WTC11 (cell line): Measurements from ENCODE around the gene THSD8. TPM values are rescaled to one million over a fixed set of nuclear protein-coding genes. Genes with fewer than 3 reads are reported as not detected.

Source experiments
- ATAC-seq: fragments of 200-7000 bp; cut with Tn5 transposase; 2 replicates; pipeline ENCODE4 v1.10.0; 2021; ENCODE audit warnings: mild to moderate bottlenecking, moderate library complexity
- CTCF ChIA-PET: fragments of 300-600 bp; sonication (Branson Sonifier 250); formaldehyde crosslinking; loops from one replicate; lab custom pipeline; 2021; ENCODE audit warnings: antibody characterized with exemption; lab: Charles Lee
- POLR2A ChIA-PET: fragments of 350-600 bp; sonication (Branson Sonifier 250); formaldehyde crosslinking; loops from one replicate; lab custom pipeline; 2021; ENCODE audit warnings: antibody characterized with exemption; lab: Charles Lee
- DNase-seq: peaks from one replicate; pipeline ENCODE4 v3.0.0; 2021; ENCODE audit warnings: low spot score
- H3K27ac Mint-ChIP-seq: 2 replicates; pipeline ENCODE4 v1.8.0; 2021; ENCODE audit warnings: mixed read lengths
- H3K27me3 Mint-ChIP-seq: 2 replicates; pipeline ENCODE4 v1.8.0; 2021; ENCODE audit warnings: low read depth, mild to moderate bottlenecking, moderate library complexity, mixed read lengths
- H3K36me3 Mint-ChIP-seq: 2 replicates; pipeline ENCODE4 v1.8.0; 2021; ENCODE audit warnings: mixed read lengths
- H3K4me1 Mint-ChIP-seq: 2 replicates; pipeline ENCODE4 v1.8.0; 2022; ENCODE audit warnings: mixed read lengths
- H3K4me3 Mint-ChIP-seq: 2 replicates; pipeline ENCODE4 v1.8.0; 2021; ENCODE audit warnings: mild to moderate bottlenecking, moderate library complexity, mixed read lengths
- H3K9me3 Mint-ChIP-seq: 2 replicates; pipeline ENCODE4 v1.8.0; 2021; ENCODE audit warnings: mixed read lengths
- AFF4 ChIP-seq: sonication (generic); formaldehyde crosslinking; IDR thresholded peaks from 2 replicates; pipeline ENCODE4 v1.8.1; 2023; ENCODE audit warnings: mild to moderate bottlenecking, missing genetic modification reagents, borderline replicate concordance
- ATF3 ChIP-seq: sonication (generic); formaldehyde crosslinking; conservative IDR thresholded peaks from 2 replicates; pipeline ENCODE4 v1.8.1; 2022; ENCODE audit warnings: mild to moderate bottlenecking, missing genetic modification reagents
- CTCF ChIP-seq: fragments of 200-600 bp; IDR thresholded peaks from 2 replicates; pipeline ENCODE4 v1.8.0; 2022; ENCODE audit warnings: antibody characterized with exemption
- EMX1 ChIP-seq: fragments of 250-450 bp; sonication (Bioruptor Pico); IDR thresholded peaks from 2 replicates; pipeline ENCODE4 v1.8.0; 2021; ENCODE audit warnings: mild to moderate bottlenecking
- ERG ChIP-seq: fragments of 250-450 bp; sonication (Bioruptor Pico); IDR thresholded peaks from 2 replicates; pipeline ENCODE4 v1.8.0; 2021; ENCODE audit warnings: mild to moderate bottlenecking
- ETV6 ChIP-seq: sonication (generic); formaldehyde crosslinking; IDR thresholded peaks from 2 replicates; pipeline ENCODE4 v1.8.1; 2022; ENCODE audit warnings: mild to moderate bottlenecking, missing genetic modification reagents
- FOXP1 ChIP-seq: sonication (generic); formaldehyde crosslinking; IDR thresholded peaks from 2 replicates; pipeline ENCODE4 v1.8.0; 2022; ENCODE audit warnings: missing genetic modification reagents, mild to moderate bottlenecking, moderate library complexity, borderline replicate concordance
- FOXP4 ChIP-seq: sonication (generic); formaldehyde crosslinking; IDR thresholded peaks from 2 replicates; pipeline ENCODE4 v1.8.0; 2022; ENCODE audit warnings: mild to moderate bottlenecking, missing genetic modification reagents
- GRHL2 ChIP-seq: fragments of 250-450 bp; sonication (Bioruptor Pico); IDR thresholded peaks from 2 replicates; pipeline ENCODE4 v1.8.0; 2022; ENCODE audit warnings: mild to moderate bottlenecking, moderate library complexity; ENCODE audit not compliant: insufficient replicate concordance, severe bottlenecking
- GTF2I ChIP-seq: fragments of 250-450 bp; sonication (Bioruptor Pico); conservative IDR thresholded peaks from 2 replicates; pipeline ENCODE4 v1.4.0; 2021; ENCODE audit warnings: mild to moderate bottlenecking
- HMGA2 ChIP-seq: fragments of 250-450 bp; sonication (Bioruptor Pico); IDR thresholded peaks from 2 replicates; pipeline ENCODE4 v1.4.0; 2021; ENCODE audit warnings: mild to moderate bottlenecking, moderate library complexity
- IRF2 ChIP-seq: sonication (generic); formaldehyde crosslinking; IDR thresholded peaks from 2 replicates; pipeline ENCODE4 v1.8.0; 2022; ENCODE audit warnings: low read depth, missing genetic modification reagents, borderline replicate concordance
- NFYB ChIP-seq: sonication (generic); formaldehyde crosslinking; conservative IDR thresholded peaks from 2 replicates; pipeline ENCODE4 v1.8.0; 2022; ENCODE audit warnings: low read depth, missing genetic modification reagents
- NR3C1 ChIP-seq: sonication (generic); formaldehyde crosslinking; conservative IDR thresholded peaks from 2 replicates; pipeline ENCODE4 v1.8.1; 2023; ENCODE audit warnings: low read depth, mild to moderate bottlenecking, missing genetic modification reagents
- TEAD4 ChIP-seq: sonication (generic); formaldehyde crosslinking; IDR thresholded peaks from 2 replicates; pipeline ENCODE4 v1.8.0; 2022; ENCODE audit warnings: mild to moderate bottlenecking, missing genetic modification reagents
- ZBTB21 ChIP-seq: sonication (generic); formaldehyde crosslinking; IDR thresholded peaks from 2 replicates; pipeline ENCODE4 v1.8.1; 2023; ENCODE audit warnings: mild to moderate bottlenecking, missing genetic modification reagents, borderline replicate concordance
- ZMAT4 ChIP-seq: fragments of 250-450 bp; sonication (Bioruptor Pico); IDR thresholded peaks from 2 replicates; pipeline ENCODE4 v1.9.0; 2021; ENCODE audit warnings: mild to moderate bottlenecking
- ZNF423 ChIP-seq: fragments of 250-450 bp; sonication (Bioruptor Pico); IDR thresholded peaks from 2 replicates; pipeline ENCODE4 v2.1.2; 2022; ENCODE audit warnings: mild to moderate bottlenecking, moderate library complexity
- ZNF512 ChIP-seq: sonication (generic); formaldehyde crosslinking; IDR thresholded peaks from 2 replicates; pipeline ENCODE4 v1.8.1; 2022; ENCODE audit warnings: missing genetic modification reagents, borderline replicate concordance
- total RNA-seq: library from RNA; stranded (reverse); gene quantifications from 3 replicates; pipeline ENCODE4 v1.2.3, GENCODE V29; 2021

THSD8 gene
- total RNA-seq, 1 experiment from 2014 or later = 30.1 TPM

GRCh38 chr19:12786141-12786870, 15.6 kb upstream of the THSD8 start (continued):
- TF ChIP-seq ERG = no peak
- TF ChIP-seq ETV6 (CRISPR knock-in tag) = no peak
- TF ChIP-seq ZMAT4 (CRISPR knock-in tag) = no peak
- no peak for TF ChIP-seq FOXP4 (CRISPR knock-in tag)
- no peak for TF ChIP-seq NFYB (CRISPR knock-in tag)

- H3K27ac Mint-ChIP-seq = no peak overlapping the region
- no peak for ATAC-seq
- H3K4me3 Mint-ChIP-seq = no peak overlapping the region
- POLR2A ChIA-PET = interaction anchor here (1.3 kb wide), 1 partner anchor 9 kb away, joined by 4 read pairs; no protein-coding TSS in a partner anchor
- peaks cover 11% of the 10 kb centered on the region for H3K27me3 Mint-ChIP-seq
- no peaks in the 10 kb centered on the region for H3K9me3 Mint-ChIP-seq
- H3K4me1 Mint-ChIP-seq = peaks cover 27% of the 10 kb centered on the region
- DNase-seq = no peak
- H3K36me3 Mint-ChIP-seq = no peaks in the 10 kb centered on the region
- CTCF ChIA-PET = interaction anchor here (1.0 to 3.4 kb wide), 4 partner anchors 9 to 64 kb away, joined by 3 to 29 read pairs (median 7); no protein-coding TSS in a partner anchor
- TF ChIP-seq TEAD4 (CRISPR knock-in tag) = no peak
- TF ChIP-seq IRF2 (CRISPR knock-in tag) = no peak
- TF ChIP-seq ERG = no peak
- TF ChIP-seq GRHL2 (CRISPR knock-in tag) = no peak
- no peak for TF ChIP-seq AFF4 (CRISPR knock-in tag)
- TF ChIP-seq ZMAT4 (CRISPR knock-in tag) = no peak
- TF ChIP-seq ATF3 = no peak
- no peak for TF ChIP-seq ZNF423
- no peak for TF ChIP-seq HMGA2 (CRISPR knock-in tag)
- no peak for TF ChIP-seq CTCF
- TF ChIP-seq ZBTB21 (CRISPR knock-in tag) = no peak
- no peak for TF ChIP-seq NR3C1 (CRISPR knock-in tag)
- TF ChIP-seq FOXP1 (CRISPR knock-in tag) = no peak
- TF ChIP-seq ZNF512 (CRISPR knock-in tag) = no peak
- no peak for TF ChIP-seq GTF2I (CRISPR knock-in tag)
- TF ChIP-seq EMX1 (CRISPR knock-in tag) = no peak
Measured at GRCh38 chr19:12786952-12787351, 14.9 kb upstream of the THSD8 start.
